Endothelial cell of umbilical vein (primary cell): ENCODE results near the gene SLC16A7.

Experiments
- CTCF ChIP-seq, 2 donors: IDR thresholded peaks; 1 replicate in 1 of 2; 2 replicates in 1 of 2; pipeline ENCODE4 v1.5.1; 2011; ENCODE audit warnings: low read length in 2 of 2, mild to moderate bottlenecking in 2 of 2, moderate library complexity in 2 of 2, control low read depth in 1 of 2, inconsistent platforms in 1 of 2, low read depth in 1 of 2; ENCODE audit not compliant: insufficient read depth in 1 of 2; ENCODE audit errors: extremely low read depth in 1 of 2
- EZH2 ChIP-seq: IDR thresholded peaks from 2 replicates; pipeline ENCODE4 v1.6.1; 2012; ENCODE audit warnings: borderline replicate concordance, low read depth, mild to moderate bottlenecking, moderate library complexity, low read length, inconsistent platforms; ENCODE audit not compliant: severe bottlenecking
- POLR2AphosphoS5 ChIP-seq: IDR thresholded peaks from 2 replicates; pipeline ENCODE4 v1.6.1; 2012; ENCODE audit warnings: low read depth, mild to moderate bottlenecking, control low read depth, low read length, moderate library complexity; ENCODE audit not compliant: insufficient read depth

DNA sequence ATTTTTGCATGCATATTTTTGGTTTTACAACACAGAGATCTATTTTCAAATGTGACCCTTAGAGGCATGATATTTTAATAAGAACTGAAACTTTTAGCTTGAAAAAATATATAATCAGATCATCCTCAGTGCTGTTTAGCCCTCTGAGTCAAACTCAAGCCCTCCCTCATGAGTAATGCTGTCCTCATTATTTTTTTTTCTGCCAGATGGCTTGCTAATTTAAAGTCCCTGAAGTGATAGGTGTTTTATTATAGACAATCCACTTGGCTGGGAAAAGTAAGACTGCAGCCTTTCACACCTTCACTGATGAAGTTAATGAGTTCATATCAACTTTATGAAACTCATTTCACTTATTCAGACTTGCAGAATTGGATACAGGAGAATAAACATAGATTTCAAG is 227.7 kb downstream of the SLC16A7 start:
- TF ChIP-seq CTCF (IDR thresholded peaks at IDR 0.05; ENCODE audit: extremely low read depth in 1 of 2, insufficient read depth in 1 of 2, low read depth in 1 of 2, low read length in 2 of 2) (no peak), POLR2AphosphoS5 (no peak), EZH2 (no peak)
